ENCODE data around the gene PAPSS2. TPM values are rescaled to one million over a fixed set of nuclear protein-coding genes. Genes with fewer than 3 reads are reported as not detected.

The PAPSS2 gene
- total RNA-seq, 1 experiment from 2014 or later: 24.5 TPM

DNA sequence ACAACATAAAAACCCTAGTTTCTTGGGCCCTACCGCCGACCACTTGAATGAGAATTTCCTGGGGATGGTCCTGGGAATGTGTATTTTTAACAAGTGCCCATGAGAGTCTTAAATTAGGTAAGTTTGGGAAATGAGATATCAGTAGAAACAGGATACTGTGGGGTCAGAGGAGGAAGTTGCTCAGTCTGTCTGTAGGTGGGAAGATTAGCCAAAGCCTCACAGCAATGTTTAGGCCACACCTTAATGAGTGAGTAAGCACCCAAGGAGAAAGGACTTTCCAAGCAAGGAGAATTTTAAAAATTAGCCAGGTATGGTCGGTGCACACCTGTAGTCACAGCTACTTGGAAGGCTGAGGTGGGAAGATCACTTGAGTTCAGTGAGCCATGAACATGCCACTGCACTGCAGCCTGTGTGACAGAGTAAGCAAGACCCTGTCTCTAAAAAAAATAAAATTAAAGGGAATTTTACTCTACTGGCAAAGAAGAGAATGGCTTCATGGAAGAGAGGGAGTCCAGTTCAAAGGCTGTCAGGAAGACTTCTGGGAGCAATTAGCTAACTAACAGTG is 31.9 kb downstream of the PAPSS2 start:
- no peak overlapping the region for H3K56ac ChIP-seq (ENCODE audit: insufficient read length, low read depth, low read length)
- TF ChIP-seq, protein P1, sequence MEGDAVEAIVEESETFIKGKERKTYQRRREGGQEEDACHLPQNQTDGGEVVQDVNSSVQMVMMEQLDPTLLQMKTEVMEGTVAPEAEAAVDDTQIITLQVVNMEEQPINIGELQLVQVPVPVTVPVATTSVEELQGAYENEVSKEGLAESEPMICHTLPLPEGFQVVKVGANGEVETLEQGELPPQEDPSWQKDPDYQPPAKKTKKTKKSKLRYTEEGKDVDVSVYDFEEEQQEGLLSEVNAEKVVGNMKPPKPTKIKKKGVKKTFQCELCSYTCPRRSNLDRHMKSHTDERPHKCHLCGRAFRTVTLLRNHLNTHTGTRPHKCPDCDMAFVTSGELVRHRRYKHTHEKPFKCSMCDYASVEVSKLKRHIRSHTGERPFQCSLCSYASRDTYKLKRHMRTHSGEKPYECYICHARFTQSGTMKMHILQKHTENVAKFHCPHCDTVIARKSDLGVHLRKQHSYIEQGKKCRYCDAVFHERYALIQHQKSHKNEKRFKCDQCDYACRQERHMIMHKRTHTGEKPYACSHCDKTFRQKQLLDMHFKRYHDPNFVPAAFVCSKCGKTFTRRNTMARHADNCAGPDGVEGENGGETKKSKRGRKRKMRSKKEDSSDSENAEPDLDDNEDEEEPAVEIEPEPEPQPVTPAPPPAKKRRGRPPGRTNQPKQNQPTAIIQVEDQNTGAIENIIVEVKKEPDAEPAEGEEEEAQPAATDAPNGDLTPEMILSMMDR (conservative IDR thresholded peaks at IDR 0.05): no peak
- Mint-ChIP-seq H3K27me3 (ENCODE audit: low read depth) (no peaks in the 10 kb centered on the region), H3K36me3 (ENCODE audit: insufficient read depth in 1 of 3, low read depth in 3 of 3) (no peaks in the 10 kb centered on the region), H3K9me3 (no peaks in the 10 kb centered on the region), H3K4me3 (no peak overlapping the region), H3K4me1 (no peaks in the 10 kb centered on the region; a peak in 1 of 4 replicates), H3K27ac (no peak overlapping the region)
- no peaks in the 10 kb centered on the region for H3K79me2 ChIP-seq (ENCODE audit: insufficient read depth, low read length)
- no peak overlapping the region for H3K4me2 ChIP-seq (ENCODE audit: insufficient read depth, insufficient read length, low read length)
- H2AFZ ChIP-seq (ENCODE audit: low read length): no peak overlapping the region
- no peak overlapping the region for H4K5ac ChIP-seq (ENCODE audit: insufficient read length, low read depth, low read length)
- no peaks in the 10 kb centered on the region for H3K4me1 ChIP-seq (ENCODE audit: insufficient read depth, low read length)
- no peaks in the 10 kb centered on the region for H3K9me3 ChIP-seq (ENCODE audit: control insufficient read depth, low read depth, low read length)
- no peaks in the 10 kb centered on the region for H4K20me1 ChIP-seq (ENCODE audit: control insufficient read depth, insufficient read depth, insufficient read length)
- no peak overlapping the region for H2BK5ac ChIP-seq (ENCODE audit: insufficient read length, low read length)
- no peaks in the 10 kb centered on the region for H3K27me3 ChIP-seq (ENCODE audit: insufficient read depth, low read length)
- no peak overlapping the region for H4K91ac ChIP-seq (ENCODE audit: insufficient read length, low read depth, low read length)
- H4K8ac ChIP-seq (replicated peaks; ENCODE audit: insufficient read length, low read depth, low read length): no peak overlapping the region
- no peaks in the 10 kb centered on the region for H3K23me2 ChIP-seq (ENCODE audit: insufficient read length, low read depth, low read length, poor library complexity, severe bottlenecking)
- H2BK12ac ChIP-seq (ENCODE audit: insufficient read length, low read depth, low read length): no peak overlapping the region
- no peak overlapping the region for H3K4ac ChIP-seq (ENCODE audit: low read depth, low read length)
- H3K9ac ChIP-seq (ENCODE audit: extremely low read depth, insufficient read length, low read length): no peak overlapping the region
- no peak for DNase-seq
- no peak overlapping the region for H2BK15ac ChIP-seq (ENCODE audit: low read depth, low read length)
- H3K79me1 ChIP-seq (ENCODE audit: insufficient read depth, low read depth, low read length, poor library complexity, severe bottlenecking): no peaks in the 10 kb centered on the region
- no peak overlapping the region for H3K23ac ChIP-seq (ENCODE audit: insufficient read length, low read depth, low read length)
- H3K14ac ChIP-seq (ENCODE audit: insufficient read depth, low read length): no peak overlapping the region
- H2BK120ac ChIP-seq (ENCODE audit: low read depth, low read length, poor library complexity, severe bottlenecking): no peak overlapping the region
- no CpG with 5 or more reads among the region's 3 CpGs for WGBS (ENCODE audit: extremely low coverage, insufficient read length, low lambda C conversion rate)
- no peak overlapping the region for H2AK5ac ChIP-seq (ENCODE audit: insufficient read length, low read length)
- H2BK20ac ChIP-seq (ENCODE audit: low read depth, low read length, poor library complexity, severe bottlenecking): no peak overlapping the region
- H3T11ph ChIP-seq (ENCODE audit: low read length): no peak overlapping the region
- H3K18ac ChIP-seq (ENCODE audit: insufficient read length, low read depth, low read length): no peak overlapping the region
- H3K27ac ChIP-seq (ENCODE audit: insufficient read length, low read depth, low read length): no peak overlapping the region

Measured in H9 (cell line).